Measurements from ENCODE around the gene TBX5. TPM values are rescaled to one million over a fixed set of nuclear protein-coding genes. Genes with fewer than 3 reads are reported as not detected.

The TBX5 gene
- total RNA-seq, 1 donor from 2014 or later, result 75.1 TPM

- no peak for DNase-seq
- TF ChIP-seq CTCF (IDR thresholded peaks at IDR 0.05; ENCODE audit: borderline replicate concordance), result no peak
- Histone ChIP-seq H3K27ac (replicated peaks) (no peak overlapping the region), H3K27me3 (ENCODE audit: low read depth) (no peaks in the 10 kb centered on the region), H3K4me1 (no peaks in the 10 kb centered on the region), H3K36me3 (no peaks in the 10 kb centered on the region), H3K9me3 (replicated peaks) (no peaks in the 10 kb centered on the region), H3K4me3 (no peak overlapping the region)
- intact Hi-C loops (cut with micrococcal nuclease), result no loop called here
These were observed 58.1 kb downstream of the TBX5 start for GRCh38 chr12:114347861-114348260.

DNA sequence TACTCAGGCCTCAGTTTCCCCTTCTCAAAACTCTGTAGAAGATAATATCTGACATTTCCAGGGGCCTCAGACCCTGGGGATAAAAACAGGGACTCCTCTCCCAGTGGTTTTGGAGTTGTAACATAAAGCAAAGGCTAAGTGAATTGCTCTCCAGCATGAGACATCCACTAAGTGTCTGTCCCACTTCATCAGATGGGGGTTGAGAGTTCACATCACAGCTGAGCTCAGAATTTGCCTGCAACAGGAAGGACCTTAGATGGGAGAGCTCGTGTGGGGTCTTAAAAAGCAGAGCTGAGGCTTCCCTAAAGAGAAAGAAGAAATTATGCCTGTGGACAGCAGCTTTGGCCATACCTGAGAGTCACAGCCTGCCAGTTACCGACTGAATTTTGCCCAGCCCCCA lies 61.1 kb downstream of the TBX5 start:
- TF ChIP-seq CTCF (IDR thresholded peaks at IDR 0.05; ENCODE audit: borderline replicate concordance), result no peak
- Histone ChIP-seq H3K4me3 (no peak overlapping the region), H3K36me3 (no peaks in the 10 kb centered on the region), H3K27ac (replicated peaks) (no peak overlapping the region), H3K4me1 (no peaks in the 10 kb centered on the region), H3K9me3 (replicated peaks) (peaks cover 6% of the 10 kb centered on the region), H3K27me3 (ENCODE audit: low read depth) (no peaks in the 10 kb centered on the region)
- no peak for DNase-seq
- intact Hi-C loops (cut with micrococcal nuclease), result no loop called here

DNA sequence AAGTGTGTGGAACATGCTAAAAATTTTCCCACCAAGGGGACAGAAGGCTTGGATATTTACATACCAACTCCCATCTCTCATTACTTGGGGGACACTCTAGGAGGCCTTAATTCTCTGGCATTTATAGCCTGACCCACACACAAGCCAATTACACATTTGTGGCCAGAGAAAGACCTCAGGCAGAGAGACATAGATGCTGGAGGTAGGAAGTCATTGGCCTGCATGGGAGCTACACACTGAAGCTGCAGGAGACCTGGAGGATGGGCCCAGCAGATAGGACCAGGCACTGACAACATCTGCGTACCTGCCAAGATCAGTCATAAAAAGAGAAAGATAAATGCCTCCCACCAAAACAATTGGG lies 61.7 kb downstream of the TBX5 start:
- no peak for TF ChIP-seq CTCF (IDR thresholded peaks at IDR 0.05; ENCODE audit: borderline replicate concordance)

GRCh38 chr12:114343585-114344302 lies 62.2 kb downstream of the TBX5 start:
- Histone ChIP-seq H3K36me3 (no peaks in the 10 kb centered on the region), H3K9me3 (replicated peaks) (peaks cover 6% of the 10 kb centered on the region), H3K27ac (replicated peaks) (no peak overlapping the region), H3K27me3 (ENCODE audit: low read depth) (peaks cover 2% of the 10 kb centered on the region), H3K4me3 (no peak overlapping the region), H3K4me1 (no peaks in the 10 kb centered on the region)
- DNase-seq, result no peak
- intact Hi-C loops (cut with micrococcal nuclease), result no loop called here
- TF ChIP-seq CTCF (IDR thresholded peaks at IDR 0.05; ENCODE audit: borderline replicate concordance), result no peak

More for the DNA sequence above, 61.7 kb downstream of the TBX5 start:
- Histone ChIP-seq H3K36me3 (no peaks in the 10 kb centered on the region), H3K27me3 (ENCODE audit: low read depth) (no peaks in the 10 kb centered on the region), H3K4me1 (no peaks in the 10 kb centered on the region), H3K4me3 (no peak overlapping the region), H3K9me3 (replicated peaks) (peaks cover 6% of the 10 kb centered on the region), H3K27ac (replicated peaks) (no peak overlapping the region)
- no peak for DNase-seq
- intact Hi-C loops (cut with micrococcal nuclease), result no loop called here

- peaks cover 11% of the 10 kb centered on the region for H3K27me3 ChIP-seq (ENCODE audit: low read depth)
- H3K9me3 ChIP-seq (replicated peaks), result peaks cover 8% of the 10 kb centered on the region
- H3K4me1 ChIP-seq, result no peaks in the 10 kb centered on the region
- TF ChIP-seq CTCF (IDR thresholded peaks at IDR 0.05; ENCODE audit: borderline replicate concordance), result no peak
- DNase-seq, result no peak
- no peak overlapping the region for H3K4me3 ChIP-seq
- no peaks in the 10 kb centered on the region for H3K36me3 ChIP-seq
- intact Hi-C loops (cut with micrococcal nuclease), result no loop called here
- no peak overlapping the region for H3K27ac ChIP-seq (replicated peaks)
These were observed 63.3 kb downstream of the TBX5 start for GRCh38 chr12:114342656-114343055.
